NCI-H510A (cell line): ENCODE measurements around the gene PLPP7.
"Not testable (repeated sequence)": the region's sequence is repeated elsewhere in the genome, so short reads cannot be mapped to it uniquely, and the experiment has no call there.

Source experiments
- DNase-seq: peaks from one replicate; lab custom pipeline; 2025; lab: John Stamatoyannopoulos, UW

Gene PLPP7

GRCh38 chr9:131266266-131267229 is 23.0 kb upstream of the PLPP7 start:
- no peak for DNase-seq

- DNase-seq, result no peak
These were observed 19.1 kb upstream of the PLPP7 start for GRCh38 chr9:131270171-131271015.

GRCh38 chr9:131271016-131271273 is 18.6 kb upstream of the PLPP7 start:
- not testable (repeated sequence) for DNase-seq

- DNase-seq, result no peak
These were observed 18.0 kb upstream of the PLPP7 start for GRCh38 chr9:131271506-131271931.

GRCh38 chr9:131272212-131272611 is 17.3 kb upstream of the PLPP7 start:
- DNase-seq, result no peak

- DNase-seq, result no peak
These were observed 16.2 kb upstream of the PLPP7 start for GRCh38 chr9:131273146-131273855.

- DNase-seq, result no peak
These were observed 15.5 kb upstream of the PLPP7 start for GRCh38 chr9:131273856-131274673.

GRCh38 chr9:131274674-131275331 is 14.7 kb upstream of the PLPP7 start:
- DNase-seq, result no peak

GRCh38 chr9:131275332-131276093 is 14.0 kb upstream of the PLPP7 start:
- no peak for DNase-seq

GRCh38 chr9:131276094-131276888 is 13.2 kb upstream of the PLPP7 start, which contains the start of gene FAM78A:
FAM78A (minus strand) TSS chr9:131276510; CDS start chr9:131276179, 331 bp downstream.
- no peak for DNase-seq

- DNase-seq, result no peak
These were observed 12.6 kb upstream of the PLPP7 start for GRCh38 chr9:131276891-131277286.

- DNase-seq, result no peak
These were observed 12.1 kb upstream of the PLPP7 start for GRCh38 chr9:131277287-131277909.

- peak; percentile 96 for DNase-seq
These were observed 11.4 kb upstream of the PLPP7 start for GRCh38 chr9:131277910-131278701.

- no peak for DNase-seq
These were observed 10.8 kb upstream of the PLPP7 start for GRCh38 chr9:131278702-131279111.

GRCh38 chr9:131279196-131279862 is 10.2 kb upstream of the PLPP7 start:
- no peak for DNase-seq

- DNase-seq, result no peak
These were observed 9.5 kb upstream of the PLPP7 start for GRCh38 chr9:131279863-131280570.

- DNase-seq, result no peak
These were observed 8.9 kb upstream of the PLPP7 start for GRCh38 chr9:131280660-131281059.
